HEK293 (cell line): Measurements from ENCODE around the gene LY6G5B.

Source experiments
- CTCF ChIP-seq: fragments of 450-650 bp; formaldehyde crosslinking; IDR thresholded peaks from 2 replicates; pipeline ENCODE4 v1.5.1; 2016; ENCODE audit warnings: missing biosample characterization, missing genetic modification characterization
- HOXD13 ChIP-seq: sonication (generic); formaldehyde crosslinking; IDR thresholded peaks from 2 replicates; pipeline ENCODE4 v1.8.0; 2022; ENCODE audit warnings: missing genetic modification reagents, borderline replicate concordance
- ZNF155 ChIP-seq: fragments of 450-650 bp; formaldehyde crosslinking; IDR thresholded peaks from 2 replicates; pipeline ENCODE4 v1.5.1; 2016; ENCODE audit warnings: missing biosample characterization, missing genetic modification characterization
- ZNF214 ChIP-seq: fragments of 450-650 bp; formaldehyde crosslinking; IDR thresholded peaks from 2 replicates; pipeline ENCODE4 v1.5.1; 2017; ENCODE audit warnings: missing biosample characterization, mild to moderate bottlenecking, missing genetic modification characterization, borderline replicate concordance
- ZNF350 ChIP-seq: fragments of 450-650 bp; formaldehyde crosslinking; IDR thresholded peaks from 2 replicates; pipeline ENCODE4 v1.5.0; 2017; ENCODE audit warnings: missing biosample characterization, mild to moderate bottlenecking, missing genetic modification characterization
- ZNF473 ChIP-seq: fragments of 450-650 bp; formaldehyde crosslinking; IDR thresholded peaks from 2 replicates; pipeline ENCODE4 v1.5.1; 2017; ENCODE audit warnings: missing biosample characterization, missing genetic modification characterization
- ZNF600 ChIP-seq: fragments of 450-650 bp; formaldehyde crosslinking; IDR thresholded peaks from 2 replicates; pipeline ENCODE4 v1.5.1; 2016; ENCODE audit warnings: missing biosample characterization, missing genetic modification characterization

- no peak for TF ChIP-seq HOXD13 (CRISPR knock-in tag)
- no peak for TF ChIP-seq ZNF600 (tag by site-specific recombination)
- no peak for TF ChIP-seq CTCF
- TF ChIP-seq ZNF350 (tag by site-specific recombination), result no peak
- no peak for TF ChIP-seq ZNF155 (tag by site-specific recombination)
- no peak for TF ChIP-seq ZNF473
- no peak for TF ChIP-seq ZNF214 (tag by site-specific recombination)
Measured at GRCh38 chr6:31677955-31678354, 8.2 kb downstream of the LY6G5B start.
